GM20000 (cell line): ENCODE data around the gene MKI67.
"Not testable (repeated sequence)": the region's sequence is repeated elsewhere in the genome, so short reads cannot be mapped to it uniquely, and the experiment has no call there.

ENCODE experiments used
- DNase-seq: peaks from one replicate; pipeline ENCODE4 v3.0.0; 2012; ENCODE audit warnings: low spot score
- CTCF ChIP-seq: IDR thresholded peaks from 2 replicates; pipeline ENCODE4 v1.5.1; 2012; ENCODE audit warnings: mild to moderate bottlenecking, control low read depth; ENCODE audit errors: extremely low read depth, missing control alignments

The MKI67 gene

GRCh38 chr10:128125944-128126764 is at the start of gene MKI67:
TSS of gene MKI67 (minus strand) at chr10:128126423. CDS start at chr10:128125667, 756 bp downstream.
- no peak for TF ChIP-seq CTCF

GRCh38 chr10:128174581-128175559 is 48.6 kb upstream of the MKI67 start:
- no peak for DNase-seq
- no peak for TF ChIP-seq CTCF

More at GRCh38 chr10:128125944-128126764, at the start of gene MKI67:
- DNase-seq, result peak; percentile 97

- no peak for TF ChIP-seq CTCF
- no peak for DNase-seq
These were observed 47.2 kb upstream of the MKI67 start for GRCh38 chr10:128173386-128173785.

GRCh38 chr10:128172756-128173155 is 46.5 kb upstream of the MKI67 start:
- no peak for DNase-seq
- TF ChIP-seq CTCF, result no peak

GRCh38 chr10:128169811-128170379 is 43.7 kb upstream of the MKI67 start:
- DNase-seq, result no peak
- TF ChIP-seq CTCF, result no peak

GRCh38 chr10:128167926-128168520 is 41.8 kb upstream of the MKI67 start:
- DNase-seq, result no peak
- no peak for TF ChIP-seq CTCF

GRCh38 chr10:128167123-128167522 is 40.9 kb upstream of the MKI67 start:
- DNase-seq, result not testable (repeated sequence)
